Jurkat, Clone E6-1 (cell line): Measurements from ENCODE around the gene RNF133. TPM values are rescaled to one million over a fixed set of nuclear protein-coding genes. Genes with fewer than 3 reads are reported as not detected.

ENCODE experiments used
- DNase-seq: peaks from one replicate; pipeline ENCODE4 v3.0.0-alpha.2; 2011; ENCODE audit warnings: low read depth, low spot score
- H3K4me3 ChIP-seq: 2 replicates; pipeline ENCODE4 v1.5.1; 2011; ENCODE audit warnings: mild to moderate bottlenecking, low read length, control low read depth, moderate library complexity
- polyA plus RNA-seq: library from polyadenylated mRNA; unstranded; fragments of >200 nt; gene quantifications from one replicate; pipeline ENCODE4 v1.2.1, GENCODE V29; 2012; ENCODE audit warnings: missing spikeins; ENCODE audit not compliant: insufficient read length, insufficient read depth

RNF133 gene, protein sequence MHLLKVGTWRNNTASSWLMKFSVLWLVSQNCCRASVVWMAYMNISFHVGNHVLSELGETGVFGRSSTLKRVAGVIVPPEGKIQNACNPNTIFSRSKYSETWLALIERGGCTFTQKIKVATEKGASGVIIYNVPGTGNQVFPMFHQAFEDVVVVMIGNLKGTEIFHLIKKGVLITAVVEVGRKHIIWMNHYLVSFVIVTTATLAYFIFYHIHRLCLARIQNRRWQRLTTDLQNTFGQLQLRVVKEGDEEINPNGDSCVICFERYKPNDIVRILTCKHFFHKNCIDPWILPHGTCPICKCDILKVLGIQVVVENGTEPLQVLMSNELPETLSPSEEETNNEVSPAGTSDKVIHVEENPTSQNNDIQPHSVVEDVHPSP
- not detected for polyA plus RNA-seq

DNA sequence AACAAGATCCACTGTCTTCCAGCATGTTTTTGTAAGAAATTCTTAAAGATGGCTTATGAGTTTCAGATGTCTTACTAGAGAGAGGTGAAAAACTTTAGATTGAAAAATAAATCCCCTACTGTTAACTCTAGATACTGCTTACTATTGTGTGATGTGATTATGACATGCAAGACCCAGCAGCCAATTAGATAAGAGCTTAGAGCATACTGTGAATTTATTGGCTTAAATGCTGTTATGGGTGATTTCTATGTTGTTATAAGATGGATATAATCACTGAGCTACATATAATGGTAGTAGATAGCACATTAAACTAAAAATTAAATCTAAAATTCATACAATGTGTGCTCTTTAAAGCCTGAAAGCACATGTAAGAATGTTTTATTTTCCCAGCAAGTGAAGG, at the start of gene RNF133:
TSS of gene RNF133 (minus strand) at position 101 of the 400 bp plus-strand sequence. CDS start 199 bp downstream, outside the sequence.
- H3K4me3 ChIP-seq, result no peak within 1 kb of the TSS
- no peak for DNase-seq

DNA sequence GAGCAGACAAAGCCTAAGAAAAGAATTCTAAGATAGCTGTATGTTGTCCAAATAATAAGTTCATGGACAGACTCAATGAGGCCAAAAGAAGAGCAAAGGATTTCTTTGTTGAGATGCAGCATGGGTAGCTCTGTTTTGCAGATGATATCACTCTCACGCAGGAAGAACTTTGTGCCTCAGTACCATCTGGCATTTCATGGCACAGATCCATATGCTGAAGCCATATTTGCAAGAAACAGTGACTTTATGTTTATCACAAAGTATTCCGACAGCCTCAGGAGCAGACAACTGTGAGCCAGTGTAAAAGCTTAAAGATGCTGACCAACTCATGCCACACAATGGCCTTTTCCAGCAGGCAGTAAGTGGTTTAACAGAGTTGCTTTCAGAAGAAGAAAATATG, 49.3 kb upstream of the RNF133 start:
- H3K4me3 ChIP-seq, result no peak overlapping the region
- no peak for DNase-seq

DNA sequence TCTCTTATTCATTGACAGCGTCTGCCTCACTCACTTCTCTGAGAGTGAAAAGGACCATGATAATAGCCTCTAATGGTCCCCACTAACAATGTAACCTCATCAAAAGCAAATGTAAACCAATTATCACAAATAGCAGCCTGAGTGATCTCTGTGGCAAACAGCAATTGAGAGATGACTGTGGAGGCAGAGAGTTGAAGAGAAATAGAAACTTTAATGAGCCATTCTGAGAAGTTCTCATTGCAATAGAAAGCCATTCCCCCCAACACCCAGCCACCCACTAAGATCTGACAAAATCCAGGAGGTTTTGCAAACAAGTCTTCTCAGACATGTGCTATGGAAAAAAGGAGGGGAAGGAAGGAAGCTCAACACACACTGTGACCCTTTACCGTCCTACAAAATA, 48.0 kb upstream of the RNF133 start:
- no peak for DNase-seq
- H3K4me3 ChIP-seq, result no peak overlapping the region

DNA sequence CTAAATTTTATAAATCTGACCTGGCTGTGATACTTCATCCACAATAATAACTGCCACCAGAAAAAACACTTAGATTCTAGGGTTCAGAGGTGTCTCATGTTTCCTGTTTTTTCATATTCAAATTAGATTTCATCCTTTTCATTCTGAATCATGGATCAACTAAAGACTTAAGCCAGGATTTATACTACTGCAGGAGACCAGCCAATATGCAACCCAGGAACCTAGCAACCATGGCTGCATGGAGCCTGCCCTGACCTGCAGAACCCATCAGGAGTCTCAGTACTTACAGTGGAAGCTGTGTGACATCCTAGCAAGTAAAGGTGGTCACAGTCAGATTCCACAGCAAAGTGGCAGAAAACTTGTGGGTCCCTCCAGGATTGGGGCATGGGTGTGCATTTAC, 44.3 kb upstream of the RNF133 start:
- no peak for DNase-seq
- no peak overlapping the region for H3K4me3 ChIP-seq

DNA sequence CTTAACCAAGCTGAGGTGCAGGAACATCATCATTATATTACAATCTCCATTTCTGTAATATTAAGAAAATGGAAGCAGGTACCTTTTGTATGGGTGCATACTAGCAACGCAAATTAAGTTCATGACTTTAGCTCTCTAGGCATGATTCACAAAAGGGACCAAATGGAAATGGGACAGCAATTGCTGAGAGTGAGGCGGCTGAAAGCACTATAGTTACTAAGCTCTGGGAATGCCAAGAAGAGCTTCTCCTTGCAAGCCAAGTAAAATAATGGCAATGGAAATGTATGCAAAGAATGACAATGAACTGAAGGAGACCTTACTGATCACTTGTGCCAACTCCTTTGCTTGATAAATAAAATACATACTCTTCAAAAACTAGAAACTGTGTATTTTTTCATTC, 40.0 kb upstream of the RNF133 start:
- H3K4me3 ChIP-seq, result no peak overlapping the region
- no peak for DNase-seq

DNA sequence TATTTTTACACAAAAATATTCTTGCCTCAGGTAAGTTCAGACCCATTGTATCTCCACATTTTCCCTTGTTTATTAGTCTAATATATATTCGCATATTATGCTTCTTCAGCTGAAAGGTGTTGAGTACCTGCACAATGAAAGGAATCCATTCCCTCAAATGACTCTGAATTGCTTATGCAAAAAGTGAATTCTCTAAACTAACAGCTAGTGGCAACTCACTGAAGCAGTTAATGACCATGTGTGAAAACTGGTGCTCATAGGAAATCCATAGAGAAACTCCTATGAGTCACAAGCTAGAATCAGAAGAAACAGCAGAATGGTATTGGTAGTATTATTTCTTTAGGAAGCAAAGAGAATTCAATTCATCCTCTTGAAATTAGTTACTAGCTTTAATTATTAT, 37.3 kb upstream of the RNF133 start:
- H3K4me3 ChIP-seq, result no peak overlapping the region
- DNase-seq, result no peak

DNA sequence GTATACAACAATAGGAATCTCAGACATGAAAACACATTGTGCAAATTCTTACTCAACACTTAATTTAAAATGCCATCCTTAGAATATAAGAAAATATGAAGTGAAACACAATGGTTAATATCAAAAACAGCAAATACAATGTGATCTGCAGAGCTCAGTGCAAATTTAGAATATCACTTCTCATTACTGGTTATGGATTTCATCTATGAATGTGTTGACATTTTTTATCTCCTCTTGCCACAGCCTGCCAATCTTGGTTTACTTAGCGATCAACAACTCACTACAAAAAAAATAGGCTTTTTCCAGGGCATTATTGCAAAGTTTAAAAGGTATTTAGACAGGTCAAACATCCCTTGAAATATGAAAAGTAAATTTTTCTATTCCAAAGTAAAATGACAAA, 28.8 kb upstream of the RNF133 start:
- no peak overlapping the region for H3K4me3 ChIP-seq
- DNase-seq, result no peak

DNA sequence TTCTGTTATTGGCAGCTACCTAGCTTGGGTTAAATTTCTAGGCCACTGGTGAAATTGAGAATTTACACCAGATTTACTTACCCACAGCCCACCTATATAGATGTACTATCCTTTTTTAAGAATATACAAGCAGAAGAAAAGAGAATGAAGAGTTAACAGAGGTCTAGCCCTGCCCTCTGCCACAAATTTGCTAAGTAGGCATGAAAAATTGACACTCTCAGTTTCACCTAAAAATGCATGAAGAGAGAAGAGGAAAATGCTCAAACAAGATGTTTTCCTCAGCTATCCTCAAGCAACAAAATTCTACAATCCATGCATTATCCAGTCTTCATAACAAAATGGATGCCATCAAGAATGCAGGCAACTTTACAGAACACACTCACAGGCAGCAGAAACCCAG, 28.4 kb upstream of the RNF133 start:
- no peak overlapping the region for H3K4me3 ChIP-seq
- DNase-seq, result no peak

DNA sequence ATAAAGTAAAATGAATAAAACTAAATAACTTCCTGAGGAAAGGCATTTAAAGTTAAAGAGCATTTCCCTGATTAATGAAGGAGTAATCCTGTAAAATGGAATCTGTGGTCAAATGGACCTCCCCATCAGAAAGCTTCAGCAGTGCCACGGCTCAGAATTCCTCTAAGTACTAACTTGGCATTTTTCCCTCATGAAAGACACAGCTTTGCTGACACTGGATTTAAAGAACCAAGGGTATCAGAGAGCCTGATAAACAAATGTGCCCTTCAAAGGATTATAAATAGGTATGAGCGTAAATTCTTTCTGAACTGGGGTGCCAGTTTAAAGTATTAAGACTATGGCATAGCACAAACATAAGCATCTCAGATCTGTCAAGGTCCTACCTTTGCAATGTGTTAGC, 28.0 kb upstream of the RNF133 start:
- DNase-seq, result no peak
- H3K4me3 ChIP-seq, result no peak overlapping the region

DNA sequence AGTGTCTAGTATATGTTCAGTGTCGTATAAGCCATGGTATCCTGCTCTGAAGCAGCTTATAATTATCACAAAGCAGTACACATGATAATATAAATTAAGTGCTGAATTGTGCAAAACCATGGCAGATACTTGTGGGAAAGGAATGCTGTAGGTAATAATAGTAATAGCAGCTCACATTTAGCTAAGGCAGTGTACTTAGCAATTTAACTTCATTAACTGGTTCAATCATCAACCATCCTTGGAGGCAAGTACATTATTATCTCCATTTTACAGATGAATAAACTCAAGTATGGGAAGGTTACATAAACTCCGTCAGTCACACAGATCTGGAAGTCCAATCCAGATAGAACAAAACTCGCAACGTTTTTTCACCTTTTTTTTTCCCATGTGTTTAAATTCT, 25.4 kb upstream of the RNF133 start:
- no peak overlapping the region for H3K4me3 ChIP-seq
- no peak for DNase-seq

DNA sequence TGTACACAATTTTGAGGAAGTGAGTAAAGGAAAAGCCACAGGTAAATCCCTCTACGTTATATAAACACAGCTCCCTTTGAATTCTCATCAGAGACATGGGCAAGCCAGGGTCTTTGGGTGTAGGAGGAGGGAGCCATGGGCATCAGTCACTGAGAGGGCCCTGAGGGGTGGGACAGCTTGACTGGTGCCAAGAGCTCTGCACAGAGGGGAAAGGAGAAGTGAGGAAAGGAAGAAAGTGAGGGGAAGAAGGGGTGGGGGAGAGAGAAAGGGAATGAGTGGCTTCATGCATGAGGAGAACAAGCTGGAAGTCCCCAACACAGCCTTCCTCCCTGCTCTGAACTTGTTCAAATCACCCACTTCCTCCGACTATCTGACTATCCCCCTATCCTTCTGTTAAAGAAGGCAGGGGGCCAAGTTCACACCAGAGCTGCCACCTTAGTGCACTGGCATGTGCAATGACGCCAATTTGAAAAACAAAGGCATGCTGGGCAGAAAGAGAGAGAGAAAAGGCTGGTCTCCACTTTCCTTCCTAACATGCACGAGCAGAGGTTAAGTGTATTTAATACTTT, 20.2 kb upstream of the RNF133 start:
- H3K4me3 ChIP-seq, result no peak overlapping the region

DNA sequence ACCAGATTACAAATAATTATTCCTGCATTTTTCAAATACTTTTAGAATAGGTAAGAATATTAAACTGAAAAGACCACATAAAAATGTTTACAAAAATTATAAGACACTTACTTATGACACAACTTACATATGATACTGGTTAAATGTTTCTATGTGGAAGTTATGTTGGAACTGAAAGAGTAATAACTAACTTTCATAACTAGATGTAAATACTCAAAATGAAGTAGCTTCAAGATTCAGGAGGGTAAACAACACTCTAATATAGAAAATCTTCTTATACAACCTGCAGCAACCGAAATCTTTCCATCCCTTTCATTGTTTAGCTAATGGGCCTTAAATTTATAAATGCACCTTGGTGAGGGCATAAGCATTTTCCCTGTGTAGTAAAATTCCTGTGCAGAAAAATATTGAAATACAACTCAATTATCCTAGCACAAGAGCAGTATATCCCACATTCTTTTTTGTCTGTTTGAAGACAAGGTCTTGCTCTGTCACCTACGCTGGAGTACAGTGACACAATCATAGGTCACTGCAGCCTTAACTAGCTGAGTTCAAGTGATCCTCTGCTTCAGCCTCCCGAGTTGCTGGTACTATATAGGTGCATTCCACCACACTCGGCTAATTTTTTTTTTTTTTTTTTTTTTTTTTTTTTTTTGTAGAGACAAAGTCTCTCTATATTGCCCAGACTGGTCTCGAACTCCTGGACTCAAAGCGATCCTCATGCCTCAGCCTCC, 18.6 kb upstream of the RNF133 start:
- no peak overlapping the region for H3K4me3 ChIP-seq

More for the DNA sequence above, 20.2 kb upstream of the RNF133 start:
- no peak for DNase-seq

DNA sequence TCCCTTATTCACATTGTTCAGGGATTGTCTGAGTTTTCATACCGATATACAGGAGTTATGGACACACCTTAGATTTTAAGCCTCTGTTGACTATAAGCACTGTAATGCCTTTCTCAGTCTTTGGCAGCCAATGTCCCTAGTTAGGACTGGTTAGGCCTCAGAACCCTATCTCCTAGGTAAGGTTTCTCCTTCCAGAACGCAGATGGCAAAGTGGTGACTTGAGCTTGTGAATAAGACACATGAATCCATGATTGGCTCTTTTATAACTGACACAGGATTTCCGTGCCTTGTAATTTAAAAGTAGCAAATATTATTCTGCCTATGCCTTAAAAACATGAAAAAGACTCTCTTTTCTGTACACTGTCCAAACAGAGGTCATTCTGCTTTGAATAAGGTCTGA, 16.3 kb upstream of the RNF133 start:
- DNase-seq, result no peak
- H3K4me3 ChIP-seq, result no peak overlapping the region

More for the DNA sequence above, 18.6 kb upstream of the RNF133 start:
- no peak for DNase-seq

DNA sequence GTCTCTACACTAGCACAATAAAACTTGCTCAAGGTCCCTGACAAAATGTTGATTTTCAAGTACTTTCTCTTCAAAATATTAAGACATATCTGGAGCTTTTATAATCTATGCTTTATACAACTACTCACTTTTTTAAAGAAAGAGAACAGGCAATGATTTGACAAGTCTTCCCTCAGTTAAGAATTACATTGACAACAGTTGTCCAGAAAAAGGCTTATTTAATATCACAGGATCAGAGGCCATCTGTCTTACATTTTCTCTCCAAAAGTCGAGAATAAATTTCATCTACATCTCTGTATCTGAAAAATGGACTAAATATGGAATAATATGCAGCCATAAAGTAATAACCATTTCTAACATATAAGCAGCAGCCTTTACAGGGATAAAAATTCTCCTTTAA, 12.0 kb upstream of the RNF133 start:
- DNase-seq, result no peak
- no peak overlapping the region for H3K4me3 ChIP-seq

DNA sequence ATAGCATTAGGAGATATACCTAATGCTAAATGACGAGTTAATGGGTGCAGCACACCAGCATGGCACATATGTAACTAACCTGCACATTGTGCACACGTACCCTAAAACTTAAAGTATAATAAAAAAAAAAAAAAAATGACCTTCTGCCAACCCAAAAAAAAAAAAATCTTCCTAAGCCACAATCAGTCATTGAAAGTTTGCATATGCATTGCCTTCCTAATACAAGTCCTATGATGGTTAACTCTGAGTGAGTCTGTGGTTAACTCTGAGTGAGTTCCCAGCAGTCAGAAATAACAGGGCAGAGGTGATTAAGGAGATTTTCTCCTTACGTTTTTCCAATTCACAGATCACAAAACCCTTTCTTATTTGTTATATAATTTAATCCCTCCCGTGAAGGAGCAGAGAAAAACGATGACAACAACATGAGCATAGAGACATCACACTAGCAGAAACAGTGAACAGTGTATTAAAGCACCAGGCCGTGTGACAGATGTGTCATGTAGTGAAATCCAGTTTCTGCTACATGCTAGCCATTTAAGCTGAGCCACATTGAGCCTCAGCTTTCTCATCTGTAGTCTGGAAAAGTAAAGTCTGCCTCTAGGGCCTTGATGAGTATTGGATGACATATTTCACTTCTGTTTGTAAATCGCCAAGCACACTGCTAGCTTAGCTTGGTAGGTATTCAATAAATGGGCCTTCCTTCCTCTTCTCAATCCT, 11.2 kb upstream of the RNF133 start:
- no peak for DNase-seq
- no peak overlapping the region for H3K4me3 ChIP-seq

DNA sequence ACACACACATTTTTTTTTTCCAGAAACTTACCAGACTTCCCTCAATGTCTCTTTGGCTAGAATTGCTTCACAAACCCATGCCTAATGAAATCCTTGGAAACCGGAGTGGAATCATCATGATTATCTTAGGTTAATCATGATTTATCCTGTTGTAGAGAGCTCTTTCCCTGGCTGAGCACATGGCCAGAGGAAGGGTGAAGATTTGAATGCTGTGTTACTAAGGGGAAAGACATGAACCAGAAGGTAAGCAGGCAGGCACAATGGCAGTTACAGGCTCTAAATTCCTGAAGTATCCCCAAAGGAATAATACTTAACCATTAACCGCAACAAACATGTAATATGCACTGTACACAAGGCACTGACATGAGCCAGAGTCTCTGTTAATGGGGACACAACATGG, 7.9 kb upstream of the RNF133 start:
- no peak for DNase-seq
- no peak overlapping the region for H3K4me3 ChIP-seq

DNA sequence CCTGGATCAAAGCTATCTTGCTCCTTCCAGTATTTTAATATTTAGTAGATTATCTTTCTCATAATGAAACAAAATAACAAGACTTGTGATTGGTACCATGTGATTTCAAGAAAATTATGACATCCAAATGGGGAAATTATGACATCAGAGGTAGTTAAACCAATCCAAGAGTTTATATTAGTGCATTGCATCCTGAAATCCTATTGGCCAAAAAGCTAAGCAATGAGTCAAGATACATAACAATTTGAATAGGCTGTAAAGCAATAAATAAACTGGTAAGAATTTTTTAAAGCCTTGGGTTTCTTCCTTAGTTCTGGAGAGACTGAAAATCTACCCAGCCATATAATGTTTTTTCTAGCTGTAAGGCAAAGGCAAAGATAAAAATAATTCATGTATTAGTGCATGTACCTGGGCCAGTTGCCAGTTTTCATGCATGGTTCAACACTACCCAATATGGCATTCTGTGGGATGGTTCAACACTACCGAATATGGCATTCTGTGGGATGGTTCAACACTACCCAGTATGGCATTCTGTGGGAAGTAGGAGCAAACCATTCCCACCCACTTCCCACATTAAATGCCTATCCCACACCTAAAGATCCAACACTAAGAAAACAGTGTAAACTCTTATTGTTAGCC, 4.1 kb upstream of the RNF133 start, which contains the start of gene RNF148:
TSS of gene RNF148 (minus strand) at position 51 of the 639 bp plus-strand sequence. CDS start 172 bp downstream, outside the sequence.
- no peak within 1 kb of the TSS for H3K4me3 ChIP-seq
- no peak for DNase-seq

DNA sequence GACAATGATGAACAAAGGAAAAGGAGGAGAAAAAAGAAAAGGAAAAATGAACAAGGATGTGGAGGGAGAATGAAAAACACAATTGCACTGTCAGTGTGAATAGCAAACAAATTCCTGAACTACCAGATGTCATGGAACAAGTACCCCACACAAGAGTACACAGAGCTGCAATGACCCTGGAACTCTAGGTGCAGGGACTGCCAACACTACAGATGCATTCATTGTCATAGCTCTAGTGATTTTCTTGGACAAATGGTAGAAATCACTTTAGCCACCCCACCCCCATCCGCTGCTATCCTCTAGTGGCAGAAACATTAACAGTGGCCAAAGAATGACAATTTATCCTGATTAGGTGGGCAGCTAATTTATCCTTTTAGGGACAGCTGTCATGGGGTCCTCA, 3.1 kb downstream of the RNF133 start:
- H3K4me3 ChIP-seq, result no peak overlapping the region
- no peak for DNase-seq

DNA sequence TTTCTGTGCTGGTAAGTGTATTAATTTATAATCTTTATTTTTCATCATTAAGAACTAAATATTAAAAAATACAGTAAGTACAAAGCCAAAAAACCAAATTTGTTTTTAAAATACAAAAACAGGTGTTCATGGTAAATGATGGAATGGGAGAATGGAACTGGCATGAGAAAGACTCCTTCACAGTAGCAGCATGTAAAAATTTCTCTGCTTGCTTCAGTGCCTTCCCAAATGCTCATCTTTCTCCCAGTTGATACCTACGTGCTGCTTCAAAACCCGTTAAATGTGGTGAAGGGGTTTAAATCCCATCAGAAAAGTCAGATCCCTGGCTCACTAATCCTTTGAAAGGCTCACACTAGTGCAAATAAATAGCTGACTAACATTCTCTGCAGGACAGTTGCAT, 4.2 kb downstream of the RNF133 start:
- no peak for DNase-seq
- H3K4me3 ChIP-seq, result no peak overlapping the region
